GM18868 (cell line): ENCODE data around the gene MARS1.

Experiments
- ATAC-seq: cut with Tn5 transposase; IDR thresholded peaks from one replicate; pipeline ENCODE4 v1.9.1; 2021; ENCODE audit warnings: mild to moderate bottlenecking, moderate library complexity; ENCODE audit not compliant: unreplicated experiment

MARS1 gene

GRCh38 chr12:57470970-57471656, 16.8 kb upstream of the MARS1 start:
- no peak for ATAC-seq

- no peak for ATAC-seq
Measured at GRCh38 chr12:57471661-57472060, 16.2 kb upstream of the MARS1 start.

GRCh38 chr12:57472391-57472790, 15.5 kb upstream of the MARS1 start:
- no peak for ATAC-seq

GRCh38 chr12:57473392-57473791, 14.5 kb upstream of the MARS1 start:
- ATAC-seq: no peak

GRCh38 chr12:57473886-57474285, 14.0 kb upstream of the MARS1 start:
- ATAC-seq: no peak

DNA sequence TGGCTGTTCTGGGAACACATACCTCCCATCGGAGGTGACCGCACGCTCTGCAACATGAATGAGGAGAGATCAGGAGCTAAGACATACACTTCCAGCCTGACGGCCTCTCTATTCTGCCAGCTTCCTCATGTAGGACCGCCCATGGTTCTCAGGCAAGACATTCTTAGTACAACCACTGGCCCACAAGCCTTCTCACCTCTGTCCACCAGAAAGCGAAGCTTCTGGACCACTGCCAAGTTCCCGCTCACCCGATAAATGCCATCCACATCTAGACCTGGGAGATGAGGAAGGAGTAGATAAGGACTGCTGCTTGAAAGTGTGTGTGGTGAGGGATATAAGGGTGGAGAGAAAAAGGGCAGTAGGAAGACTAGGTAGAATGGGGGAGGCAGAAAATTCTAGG, 13.4 kb upstream of the MARS1 start:
- no peak for ATAC-seq

DNA sequence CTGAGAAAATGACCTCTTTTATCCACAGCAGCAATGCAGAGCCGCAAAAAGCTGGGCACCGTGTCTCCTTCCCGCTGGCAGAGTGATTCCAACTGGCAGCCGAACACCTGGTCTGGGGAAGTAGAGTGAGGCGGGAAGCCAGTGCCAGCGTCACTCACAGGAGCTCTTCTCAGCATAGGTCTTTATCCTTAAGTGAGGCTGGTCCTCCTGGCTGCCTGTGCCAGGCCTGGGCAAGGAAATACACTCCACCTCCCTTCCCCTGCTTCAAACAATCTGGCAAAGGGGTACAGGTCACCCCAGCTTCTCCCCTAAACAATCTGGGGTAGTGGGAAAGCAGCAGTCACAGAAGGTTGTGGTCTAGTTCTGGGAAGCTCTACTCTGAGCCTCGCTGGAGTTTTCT, 13.0 kb upstream of the MARS1 start:
- no peak for ATAC-seq

GRCh38 chr12:57475271-57476161, 12.4 kb upstream of the MARS1 start:
- no peak for ATAC-seq

GRCh38 chr12:57476162-57476992, 11.5 kb upstream of the MARS1 start:
- ATAC-seq: peak; percentile 54

- no peak for ATAC-seq
Measured at GRCh38 chr12:57476993-57477709, 10.7 kb upstream of the MARS1 start.

DNA sequence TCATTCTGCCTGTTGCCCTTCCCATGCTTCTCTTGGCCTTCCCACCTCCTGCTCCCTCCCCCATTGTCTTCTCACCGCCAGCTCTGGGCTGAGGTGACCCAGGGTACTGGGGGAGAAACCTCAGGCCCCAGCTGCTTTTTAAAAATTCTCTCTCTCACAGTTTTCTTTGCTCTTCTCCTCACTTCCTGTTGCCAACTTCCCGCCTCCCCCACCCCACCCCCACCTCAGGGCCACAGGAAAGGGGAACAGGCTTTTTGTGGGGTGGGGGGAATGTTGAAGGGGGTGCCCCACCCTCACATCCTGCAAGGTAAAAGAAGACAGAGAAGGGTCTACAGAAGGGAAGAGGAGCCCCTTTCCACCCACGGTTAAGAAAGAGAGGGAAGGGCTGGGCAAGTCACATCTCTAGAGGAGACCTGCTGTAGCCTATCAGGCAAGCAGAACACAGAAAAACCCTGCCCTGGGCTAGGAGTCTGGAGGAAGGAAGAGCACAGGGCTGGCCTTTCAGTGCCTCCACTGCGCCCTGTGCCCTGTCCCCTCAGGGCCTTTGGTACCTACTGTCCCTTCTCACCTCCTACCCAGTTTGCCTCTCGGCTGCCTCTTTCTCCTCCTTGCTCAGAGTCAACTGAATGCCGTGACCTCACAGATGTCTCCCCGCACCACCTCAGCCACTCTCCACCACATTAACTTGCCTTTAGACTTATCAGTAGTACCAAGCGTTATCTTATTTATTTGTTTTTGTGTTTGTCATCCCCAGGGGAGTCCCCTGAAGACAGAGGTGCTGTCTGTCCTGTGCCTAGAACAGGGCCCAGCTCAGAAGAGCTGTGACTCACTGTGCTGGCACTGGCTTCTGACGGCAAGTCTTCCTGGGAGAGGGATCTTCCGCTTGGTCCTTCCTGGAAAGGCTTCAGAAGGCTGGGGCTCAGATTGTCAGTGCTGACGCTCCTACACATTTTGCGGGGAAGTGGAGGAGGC, 9.9 kb upstream of the MARS1 start:
- ATAC-seq: peak; percentile 33

- no peak for ATAC-seq
Measured at GRCh38 chr12:57479043-57479375, 8.9 kb upstream of the MARS1 start.

DNA sequence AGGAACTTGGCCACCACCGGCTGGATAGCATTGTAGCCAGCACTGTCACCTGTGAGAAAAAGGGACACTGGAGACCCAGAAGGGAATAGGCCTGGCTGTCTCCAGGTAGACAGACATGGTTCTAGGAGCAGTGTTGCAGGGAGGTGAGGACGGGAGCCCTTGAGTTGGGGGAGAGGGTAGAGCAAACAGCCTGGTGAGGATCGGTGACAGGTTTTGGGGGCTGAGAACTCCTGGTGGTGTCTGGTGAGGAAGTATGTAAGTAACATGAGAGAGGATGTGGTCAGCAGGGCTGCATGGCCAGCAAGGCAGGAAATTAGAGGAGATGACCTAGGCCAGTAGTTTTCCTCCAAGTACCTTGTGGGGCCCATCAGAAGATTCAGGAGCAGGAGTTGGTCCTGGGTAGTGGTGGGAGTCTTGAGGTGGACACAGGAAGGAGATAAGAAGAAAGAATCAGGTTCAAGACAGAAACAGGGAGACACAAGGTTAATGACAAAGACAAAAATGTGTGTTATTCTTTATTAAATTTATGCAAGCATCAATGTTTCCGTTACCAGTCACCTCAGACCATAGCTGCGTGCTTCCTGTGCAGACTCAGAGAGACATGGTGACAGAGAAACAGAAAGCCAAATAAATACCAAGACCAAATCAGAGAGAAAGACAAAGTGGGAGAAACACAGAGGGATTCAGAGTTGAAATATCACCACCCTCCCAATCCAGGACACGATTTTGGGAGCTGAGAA, 8.3 kb upstream of the MARS1 start, which contains the start of gene ARHGAP9:
ARHGAP9 (minus strand) TSS at position 491 of the 740 bp plus-strand sequence; CDS start at position 31, 460 bp downstream.
- ATAC-seq: peak; percentile 30

DNA sequence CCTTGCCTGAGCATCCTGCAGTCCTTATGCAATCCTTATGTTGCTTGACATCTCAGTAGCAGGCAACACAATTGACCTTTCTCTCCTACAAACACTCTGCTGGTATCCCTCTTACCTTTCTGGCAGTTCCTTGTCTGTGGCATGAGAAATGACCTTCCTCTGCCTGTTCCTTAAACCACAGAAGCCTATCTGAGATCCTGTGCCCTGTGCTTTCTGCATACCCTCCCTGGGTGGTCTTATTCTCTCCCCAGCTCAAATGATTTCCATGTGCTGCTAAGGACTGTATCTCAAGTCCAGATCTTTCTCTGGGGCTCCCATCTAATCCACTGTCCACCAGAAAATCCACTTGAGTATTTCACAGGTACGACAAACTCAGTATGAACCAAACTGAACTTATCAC, 6.2 kb upstream of the MARS1 start:
- no peak for ATAC-seq

GRCh38 chr12:57483466-57483865, 4.4 kb upstream of the MARS1 start:
- no peak for ATAC-seq

DNA sequence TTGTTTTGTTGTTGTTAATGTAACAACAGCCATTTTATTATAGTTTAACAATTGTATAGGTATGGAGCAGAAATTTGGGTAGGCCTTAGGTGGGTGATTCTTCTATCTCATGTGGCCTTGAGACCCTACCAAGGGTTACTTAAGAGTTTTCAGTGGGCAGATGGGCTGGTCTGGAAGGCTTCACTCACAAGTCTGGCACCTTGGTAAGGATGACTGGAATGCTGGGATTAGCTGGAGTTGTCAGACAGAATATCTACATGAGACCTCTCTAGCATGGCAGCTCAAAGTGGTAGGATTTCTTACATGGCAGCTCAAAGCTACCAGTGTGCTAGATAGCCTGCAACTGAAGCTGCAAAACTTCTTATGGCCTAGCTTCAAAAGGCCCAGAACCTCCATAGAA, 2.2 kb upstream of the MARS1 start:
- no peak for ATAC-seq

DNA sequence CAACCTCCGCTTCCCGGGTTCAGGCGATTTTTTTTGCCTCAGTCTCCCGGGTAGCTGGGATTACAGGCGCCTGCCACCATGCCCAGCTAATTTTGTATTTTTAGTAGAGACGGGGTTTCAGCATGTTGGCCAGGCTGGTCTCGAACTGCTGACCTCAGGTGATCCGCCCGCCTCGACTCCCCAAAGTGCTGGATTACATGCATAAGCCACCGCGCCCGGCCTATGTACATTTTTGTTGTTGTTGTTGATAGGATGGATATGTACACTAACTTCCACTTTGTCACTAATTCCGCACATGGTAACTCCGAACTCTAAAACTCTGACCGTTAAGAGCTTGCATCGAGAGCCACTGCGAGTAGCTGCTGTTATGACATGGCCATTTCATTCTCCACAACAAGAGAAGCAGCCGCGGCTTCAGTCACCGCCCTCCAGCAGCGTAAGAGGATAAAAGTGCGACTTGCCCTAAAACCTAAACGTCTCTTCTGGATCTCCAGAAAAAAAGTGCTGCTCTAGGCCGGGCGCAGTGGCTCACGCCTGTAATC, 742 bp upstream of the MARS1 start:
- no peak for ATAC-seq

DNA sequence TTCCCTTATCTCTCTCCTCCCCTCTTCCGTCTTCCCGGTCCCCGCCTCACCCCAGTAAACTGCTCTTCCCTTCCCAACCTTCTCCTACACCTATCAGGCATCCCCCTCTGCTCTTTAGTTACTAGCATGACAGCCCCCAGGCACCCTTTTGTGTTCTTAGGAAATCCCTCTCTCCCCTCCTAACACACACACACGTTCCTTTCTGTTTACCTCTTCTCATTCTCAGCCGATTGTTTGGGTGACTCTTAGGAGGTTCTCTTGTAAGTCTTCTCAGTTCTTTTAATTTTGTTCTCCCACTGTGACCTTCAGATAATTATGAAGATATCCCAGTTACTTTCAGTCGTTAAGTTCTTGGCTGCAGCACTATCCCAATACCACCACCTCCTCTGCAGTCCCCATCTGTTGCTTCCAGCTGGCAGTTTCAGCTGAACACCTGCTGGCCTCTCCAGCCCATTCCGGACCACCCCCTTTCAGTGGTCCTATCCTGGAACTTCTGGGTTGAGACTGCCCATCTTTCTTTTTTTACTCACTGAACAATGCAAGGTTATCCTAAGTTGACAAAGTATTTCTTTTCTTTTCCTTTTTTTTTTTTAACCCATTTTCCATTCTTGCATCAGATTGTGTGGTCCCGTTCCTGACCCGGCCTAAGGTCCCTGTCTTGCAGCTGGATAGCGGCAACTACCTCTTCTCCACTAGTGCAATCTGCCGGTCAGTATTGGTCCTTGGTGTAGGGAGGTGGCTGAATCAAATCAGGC, 711 bp downstream of the MARS1 start:
- no peak for ATAC-seq
